Mucosa of stomach (tissue), 1 donor: Measurements from ENCODE around the gene STX8.

Experiments used
- H3K27me3 ChIP-seq: one replicate; pipeline ENCODE4 v1.7.0; 2013; ENCODE audit warnings: mild to moderate bottlenecking, low read length; ENCODE audit not compliant: control insufficient read depth, insufficient read depth
- H3K36me3 ChIP-seq: one replicate; pipeline ENCODE4 v1.7.0; 2013; ENCODE audit warnings: low read length; ENCODE audit not compliant: control insufficient read depth, insufficient read depth
- H3K4me1 ChIP-seq: one replicate; pipeline ENCODE4 v1.7.0; 2013; ENCODE audit warnings: mild to moderate bottlenecking, low read length; ENCODE audit not compliant: control insufficient read depth, insufficient read depth
- H3K4me3 ChIP-seq: one replicate; pipeline ENCODE4 v1.7.0; 2013; ENCODE audit warnings: low read length
- H3K9ac ChIP-seq: one replicate; pipeline ENCODE4 v1.7.0; 2013; ENCODE audit warnings: mild to moderate bottlenecking, low read length, moderate library complexity
- H3K9me3 ChIP-seq: one replicate; pipeline ENCODE4 v1.7.0; 2013; ENCODE audit warnings: mild to moderate bottlenecking, low read length, moderate library complexity; ENCODE audit not compliant: control insufficient read depth
- donor health status: Pancreatic carcinoma.

Gene STX8

GRCh38 chr17:9205520-9206409 is 369.9 kb downstream of the STX8 start:
- H3K9ac ChIP-seq: no peak overlapping the region
- H3K4me3 ChIP-seq: no peak overlapping the region

GRCh38 chr17:9204637-9205329 is 370.8 kb downstream of the STX8 start:
- Histone ChIP-seq H3K27me3 (no peaks in the 10 kb centered on the region), H3K9ac (no peak overlapping the region)

More at GRCh38 chr17:9205520-9206409, 369.9 kb downstream of the STX8 start:
- Histone ChIP-seq H3K4me1 (peaks cover 9% of the 10 kb centered on the region), H3K36me3 (no peaks in the 10 kb centered on the region), H3K9me3 (no peaks in the 10 kb centered on the region), H3K27me3 (no peaks in the 10 kb centered on the region)

GRCh38 chr17:9203771-9204425 is 371.7 kb downstream of the STX8 start:
- peaks cover 9% of the 10 kb centered on the region for H3K4me1 ChIP-seq
- no peaks in the 10 kb centered on the region for H3K27me3 ChIP-seq
- H3K9ac ChIP-seq: no peak overlapping the region
- no peaks in the 10 kb centered on the region for H3K36me3 ChIP-seq
- H3K9me3 ChIP-seq: no peaks in the 10 kb centered on the region
- no peak overlapping the region for H3K4me3 ChIP-seq

More at GRCh38 chr17:9204637-9205329, 370.8 kb downstream of the STX8 start:
- Histone ChIP-seq H3K4me1 (peaks cover 9% of the 10 kb centered on the region), H3K4me3 (no peak overlapping the region), H3K9me3 (no peaks in the 10 kb centered on the region), H3K36me3 (no peaks in the 10 kb centered on the region)

GRCh38 chr17:9202532-9202931 is 373.1 kb downstream of the STX8 start:
- Histone ChIP-seq H3K9ac (no peak overlapping the region), H3K4me1 (peaks cover 9% of the 10 kb centered on the region), H3K27me3 (no peaks in the 10 kb centered on the region), H3K36me3 (no peaks in the 10 kb centered on the region), H3K9me3 (no peaks in the 10 kb centered on the region), H3K4me3 (no peak overlapping the region)

- no peak overlapping the region for H3K4me3 ChIP-seq
Measured at GRCh38 chr17:9200699-9201359, 374.8 kb downstream of the STX8 start.

More at GRCh38 chr17:9200699-9201359, 374.8 kb downstream of the STX8 start:
- Histone ChIP-seq H3K27me3 (no peaks in the 10 kb centered on the region), H3K4me1 (no peaks in the 10 kb centered on the region), H3K9ac (no peak overlapping the region), H3K36me3 (no peaks in the 10 kb centered on the region), H3K9me3 (no peaks in the 10 kb centered on the region)
